GM12875 (cell line): ENCODE data around the gene IL18R1.

Experiments used
- H3K4me3 ChIP-seq: one replicate; pipeline ENCODE4 v1.5.1; 2011; ENCODE audit warnings: low read depth, low read length, control low read depth
- TF ChIP-seq, protein P1 (sequence below): IDR thresholded peaks from 2 replicates; pipeline ENCODE4 v1.5.1; 2011; ENCODE audit warnings: low read depth, mild to moderate bottlenecking, control low read depth, inconsistent platforms, low read length, moderate library complexity, borderline replicate concordance; ENCODE audit not compliant: insufficient read depth

Gene IL18R1

DNA sequence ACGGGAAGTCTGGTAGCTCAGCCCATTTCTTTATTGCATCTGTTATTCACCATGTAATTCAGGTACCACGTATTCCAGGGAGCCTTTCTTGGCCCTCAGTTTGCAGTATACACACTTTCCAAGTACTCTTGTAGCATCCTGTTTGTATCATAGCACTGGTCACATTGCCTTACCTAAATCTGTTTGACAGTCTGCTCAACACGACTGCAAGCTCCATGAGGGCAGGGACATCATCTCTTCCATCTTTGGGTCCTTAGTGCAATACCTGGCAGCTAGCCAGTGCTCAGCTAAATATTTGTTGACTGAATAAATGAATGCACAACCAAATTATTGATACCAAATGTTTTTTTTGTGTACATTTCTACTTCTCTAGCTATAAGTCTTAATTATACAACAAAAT lies 11.2 kb upstream of the IL18R1 start:
- TF ChIP-seq, protein P1, sequence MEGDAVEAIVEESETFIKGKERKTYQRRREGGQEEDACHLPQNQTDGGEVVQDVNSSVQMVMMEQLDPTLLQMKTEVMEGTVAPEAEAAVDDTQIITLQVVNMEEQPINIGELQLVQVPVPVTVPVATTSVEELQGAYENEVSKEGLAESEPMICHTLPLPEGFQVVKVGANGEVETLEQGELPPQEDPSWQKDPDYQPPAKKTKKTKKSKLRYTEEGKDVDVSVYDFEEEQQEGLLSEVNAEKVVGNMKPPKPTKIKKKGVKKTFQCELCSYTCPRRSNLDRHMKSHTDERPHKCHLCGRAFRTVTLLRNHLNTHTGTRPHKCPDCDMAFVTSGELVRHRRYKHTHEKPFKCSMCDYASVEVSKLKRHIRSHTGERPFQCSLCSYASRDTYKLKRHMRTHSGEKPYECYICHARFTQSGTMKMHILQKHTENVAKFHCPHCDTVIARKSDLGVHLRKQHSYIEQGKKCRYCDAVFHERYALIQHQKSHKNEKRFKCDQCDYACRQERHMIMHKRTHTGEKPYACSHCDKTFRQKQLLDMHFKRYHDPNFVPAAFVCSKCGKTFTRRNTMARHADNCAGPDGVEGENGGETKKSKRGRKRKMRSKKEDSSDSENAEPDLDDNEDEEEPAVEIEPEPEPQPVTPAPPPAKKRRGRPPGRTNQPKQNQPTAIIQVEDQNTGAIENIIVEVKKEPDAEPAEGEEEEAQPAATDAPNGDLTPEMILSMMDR = no peak
- no peak overlapping the region for H3K4me3 ChIP-seq

GRCh38 chr2:102345329-102345920 lies 10.2 kb upstream of the IL18R1 start:
- H3K4me3 ChIP-seq = no peak overlapping the region
- TF ChIP-seq, protein P1 = no peak

DNA sequence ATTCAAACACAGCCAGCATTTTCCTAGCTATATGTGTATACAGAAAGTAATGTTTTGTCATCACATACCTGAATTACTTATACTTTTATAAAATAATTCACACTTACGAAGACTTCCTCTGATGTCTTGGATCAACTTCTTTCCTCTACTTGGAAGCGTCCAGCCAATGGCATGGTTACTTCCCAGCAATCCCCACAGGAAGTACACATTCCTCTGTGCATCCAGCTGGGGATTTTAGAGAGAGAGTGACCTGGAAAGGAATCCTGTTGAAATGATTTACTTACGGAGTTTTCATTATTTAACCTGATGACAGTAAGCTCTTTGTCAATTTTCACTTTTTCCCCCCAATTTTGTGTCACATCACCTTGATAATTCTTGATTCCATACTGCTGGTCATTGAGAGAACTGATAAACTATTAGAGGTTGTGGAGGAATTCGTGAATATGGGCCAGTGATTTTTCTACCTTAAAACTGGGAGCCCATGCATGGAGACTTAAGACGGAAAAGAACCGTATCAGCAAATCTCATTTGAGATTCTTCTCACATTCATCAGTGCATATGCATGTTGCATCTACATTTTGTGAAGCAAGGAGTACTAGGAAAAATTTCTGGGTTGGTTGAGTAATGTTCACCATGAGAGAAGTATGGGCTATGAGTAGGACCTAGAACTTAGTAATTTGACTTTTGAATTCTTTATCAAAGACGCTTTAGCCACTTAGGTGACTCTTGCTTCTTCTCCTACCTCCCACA lies 9.0 kb upstream of the IL18R1 start:
- H3K4me3 ChIP-seq = no peak overlapping the region
- TF ChIP-seq, protein P1 = no peak

- no peak overlapping the region for H3K4me3 ChIP-seq
- TF ChIP-seq, protein P1 = no peak
These were observed 5.3 kb upstream of the IL18R1 start for GRCh38 chr2:102350137-102350793.

- TF ChIP-seq, protein P1 = no peak
- peak overlapping the region; percentile 86 for H3K4me3 ChIP-seq
These were observed 751 bp downstream of the IL18R1 start for GRCh38 chr2:102356381-102356712.

DNA sequence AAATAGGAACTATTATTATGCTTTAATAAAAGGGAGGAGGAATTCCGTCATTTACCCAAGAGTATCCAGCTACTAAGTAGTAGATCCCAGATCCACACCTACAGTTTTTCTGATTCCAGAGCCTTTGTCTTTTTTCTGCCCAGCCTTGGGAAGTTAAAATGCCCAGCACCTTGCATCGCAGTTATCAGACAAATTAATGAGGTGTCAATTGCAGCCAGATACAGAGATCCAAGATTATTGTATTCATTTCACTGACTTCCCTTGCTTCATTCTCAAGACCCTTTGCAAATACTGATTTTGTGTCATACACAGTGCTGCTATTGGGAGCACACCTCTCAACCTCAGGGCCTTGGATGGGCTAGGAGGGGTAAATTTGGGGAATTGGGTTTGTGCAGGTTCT lies 1.1 kb downstream of the IL18R1 start:
- TF ChIP-seq, protein P1 = no peak
- H3K4me3 ChIP-seq = peak overlapping the region; percentile 21

- TF ChIP-seq, protein P1 = no peak
These were observed 2.3 kb downstream of the IL18R1 start for GRCh38 chr2:102357937-102358336.

More at GRCh38 chr2:102357937-102358336, 2.3 kb downstream of the IL18R1 start:
- peak overlapping the region; percentile 39 for H3K4me3 ChIP-seq
